GM12873 (cell line): ENCODE measurements around the gene PTER.

Experiments
- TF ChIP-seq, protein P1 (sequence below): IDR thresholded peaks from 2 replicates; pipeline ENCODE4 v1.5.1; 2012; ENCODE audit warnings: low read depth, mild to moderate bottlenecking, moderate library complexity, low read length, control low read depth; ENCODE audit not compliant: insufficient read depth; ENCODE audit errors: missing control alignments

Gene PTER

GRCh38 chr10:16436758-16437539 is at the start of gene PTER:
PTER (plus strand) TSS chr10:16437010; CDS start chr10:16484385, 47,375 bp downstream.
- TF ChIP-seq, protein P1, sequence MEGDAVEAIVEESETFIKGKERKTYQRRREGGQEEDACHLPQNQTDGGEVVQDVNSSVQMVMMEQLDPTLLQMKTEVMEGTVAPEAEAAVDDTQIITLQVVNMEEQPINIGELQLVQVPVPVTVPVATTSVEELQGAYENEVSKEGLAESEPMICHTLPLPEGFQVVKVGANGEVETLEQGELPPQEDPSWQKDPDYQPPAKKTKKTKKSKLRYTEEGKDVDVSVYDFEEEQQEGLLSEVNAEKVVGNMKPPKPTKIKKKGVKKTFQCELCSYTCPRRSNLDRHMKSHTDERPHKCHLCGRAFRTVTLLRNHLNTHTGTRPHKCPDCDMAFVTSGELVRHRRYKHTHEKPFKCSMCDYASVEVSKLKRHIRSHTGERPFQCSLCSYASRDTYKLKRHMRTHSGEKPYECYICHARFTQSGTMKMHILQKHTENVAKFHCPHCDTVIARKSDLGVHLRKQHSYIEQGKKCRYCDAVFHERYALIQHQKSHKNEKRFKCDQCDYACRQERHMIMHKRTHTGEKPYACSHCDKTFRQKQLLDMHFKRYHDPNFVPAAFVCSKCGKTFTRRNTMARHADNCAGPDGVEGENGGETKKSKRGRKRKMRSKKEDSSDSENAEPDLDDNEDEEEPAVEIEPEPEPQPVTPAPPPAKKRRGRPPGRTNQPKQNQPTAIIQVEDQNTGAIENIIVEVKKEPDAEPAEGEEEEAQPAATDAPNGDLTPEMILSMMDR, result no peak

DNA sequence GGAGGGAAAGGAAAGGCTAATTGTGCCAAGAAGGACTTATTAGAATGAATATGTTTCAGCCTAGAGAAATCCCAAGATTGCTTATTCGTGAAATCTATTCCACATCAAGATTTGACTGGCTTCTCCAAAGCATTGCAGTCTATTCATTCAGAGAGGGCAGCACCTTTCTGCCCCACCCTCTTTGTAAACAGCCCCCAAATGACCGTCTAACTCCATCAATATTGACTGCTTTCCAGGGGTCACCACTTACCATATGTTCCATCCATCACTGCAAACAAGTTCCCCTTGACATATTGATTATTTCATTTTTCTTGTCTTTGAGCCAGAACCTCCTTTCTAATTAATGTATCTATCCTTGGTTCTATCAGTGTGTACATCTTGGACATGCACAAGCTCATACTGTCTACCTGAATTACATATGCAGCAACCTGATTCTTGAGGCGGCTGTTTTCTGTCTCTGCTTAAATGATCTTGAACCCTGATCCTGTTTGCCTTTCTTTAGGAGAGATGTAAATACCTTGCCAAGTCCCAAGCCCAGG is 44.2 kb upstream of the PTER start:
- TF ChIP-seq, protein P1, result no peak

GRCh38 chr10:16393271-16393858 is 43.4 kb upstream of the PTER start:
- TF ChIP-seq, protein P1, result no peak

GRCh38 chr10:16401416-16401815 is 35.4 kb upstream of the PTER start:
- TF ChIP-seq, protein P1, result no peak

- TF ChIP-seq, protein P1, result no peak
Measured at GRCh38 chr10:16408379-16408778, 28.4 kb upstream of the PTER start.

GRCh38 chr10:16417341-16417740 is 19.5 kb upstream of the PTER start:
- TF ChIP-seq, protein P1, result no peak

DNA sequence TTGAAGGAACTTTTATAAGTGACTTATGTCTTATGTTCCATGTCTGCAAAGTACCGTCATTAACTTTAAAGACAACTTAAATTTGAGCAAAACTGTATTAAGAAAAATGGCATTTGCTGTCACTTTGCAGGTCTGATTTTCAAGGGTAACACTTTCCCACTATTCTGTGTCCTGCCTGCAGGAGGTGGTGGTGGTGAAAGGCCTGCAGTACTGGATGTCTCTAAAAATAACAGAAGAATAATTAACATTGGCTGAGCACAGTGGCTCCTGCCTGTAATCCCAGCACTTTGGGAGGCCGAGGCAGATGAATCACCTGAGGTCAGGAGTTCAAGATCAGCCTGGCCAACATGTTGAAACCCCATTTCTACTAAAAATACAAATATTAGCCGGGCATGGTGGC is 13.2 kb upstream of the PTER start:
- TF ChIP-seq, protein P1, result no peak
